ENCODE results near the gene GSK3A.

GRCh38 chr19:42212886-42213285, 29.5 kb downstream of the GSK3A start:
- TF ChIP-seq CTCF (IDR thresholded peaks at IDR 0.05 in 8 of 11, conservative IDR thresholded peaks at IDR 0.05 in 3 of 11) (no peak), POLR2A (IDR thresholded peaks at IDR 0.05) (no peak)
